Spinal cord (tissue), 10 donors: ENCODE data around the gene BLOC1S1. TPM values are rescaled to one million over a fixed set of nuclear protein-coding genes. Genes with fewer than 3 reads are reported as not detected.
A peak's percentile ranks its signal among the peaks of the same experiment; 100 is the strongest.

ENCODE experiments used
- DNase-seq, 6 donors: peaks; one replicate each; pipeline versions ENCODE4 v3.0.0 to v3.0.0-alpha.2; 2013 to 2015; ENCODE audit warnings: low spot score in 6 of 6, low read depth in 4 of 6
- H3K27ac ChIP-seq: one replicate; pipeline ENCODE4 v1.5.1; 2013; ENCODE audit warnings: low read depth, low read length, control low read depth
- H3K27me3 ChIP-seq: one replicate; pipeline ENCODE4 v1.6.1; 2013; ENCODE audit warnings: low read length; ENCODE audit not compliant: control insufficient read depth, insufficient read depth
- H3K36me3 ChIP-seq: one replicate; pipeline ENCODE4 v1.6.1; 2013; ENCODE audit warnings: low read length; ENCODE audit not compliant: control insufficient read depth, insufficient read depth
- H3K4me1 ChIP-seq: one replicate; pipeline ENCODE4 v1.6.1; 2013; ENCODE audit warnings: low read length; ENCODE audit not compliant: control insufficient read depth, insufficient read depth
- H3K4me3 ChIP-seq: one replicate; pipeline ENCODE4 v1.5.1; 2013; ENCODE audit warnings: low read depth, low read length, control low read depth
- H3K9me3 ChIP-seq: one replicate; pipeline ENCODE4 v1.6.1; 2013; ENCODE audit warnings: low read length; ENCODE audit not compliant: control insufficient read depth, insufficient read depth
- WGBS: methylation state at CpG from one replicate; pipeline ENCODE4 v1.1.5; 2013; ENCODE audit warnings: missing lambda C conversion rate; ENCODE audit not compliant: insufficient coverage; 5-methylcytosine and 5-hydroxymethylcytosine counted together
- polyA plus RNA-seq, 2 donors: library from polyadenylated mRNA; unstranded; fragments of 120-200 nt; gene quantifications; one replicate each; pipeline ENCODE4 v1.2.1, GENCODE V29; 2013; ENCODE audit not compliant: insufficient read length in 2 of 2
- total RNA-seq, 2 donors: library from RNA; depleted of rRNA in 1 of 2; stranded (reverse); fragments of 120-200 nt in 1 of 2; fragments of >200 nt in 1 of 2; gene quantifications; one replicate each; pipeline versions ENCODE4 v1.2.3 to v1.2.4, GENCODE V29; 2013 to 2014
- donor health status: healthy.

BLOC1S1 gene
- total and polyA plus RNA-seq, 4 donors = 45.7 to 187 (median 148) TPM

- Histone ChIP-seq H3K27ac (peak overlapping the region; percentile 57), H3K4me3 (peak overlapping the region; percentile 72), H3K27me3 (peaks cover 17% of the 10 kb centered on the region), H3K4me1 (peaks cover 49% of the 10 kb centered on the region), H3K36me3 (peaks cover 7% of the 10 kb centered on the region), H3K9me3 (no peaks in the 10 kb centered on the region)
- DNase-seq = peak in 1 of 6 donors; percentile 25
- WGBS = 2% methylated on average over 21 of the region's 22 CpGs
Measured at GRCh38 chr12:55707219-55707671, 8.6 kb upstream of the BLOC1S1 start.

GRCh38 chr12:55707841-55708694 is 7.8 kb upstream of the BLOC1S1 start, which contains the start of gene ITGA7:
Gene ITGA7 (minus strand): TSS chr12:55707904. CDS start chr12:55707682, 222 bp downstream.
- no peaks in the 10 kb centered on the region for H3K9me3 ChIP-seq
- peak within 1 kb of the TSS; percentile 61 for H3K27ac ChIP-seq
- WGBS = under 1% methylated on average over 24 of the region's 39 CpGs
- peaks cover 2% of the 10 kb centered on the region for H3K36me3 ChIP-seq
- peaks cover 17% of the 10 kb centered on the region for H3K27me3 ChIP-seq
- peak in 3 of 6 donors; percentile 57 to 91 (median 88) for DNase-seq
- peaks cover 48% of the 10 kb centered on the region for H3K4me1 ChIP-seq
- H3K4me3 ChIP-seq = peak within 1 kb of the TSS; percentile 72

- Histone ChIP-seq H3K27me3 (peaks cover 17% of the 10 kb centered on the region), H3K9me3 (no peaks in the 10 kb centered on the region), H3K36me3 (peaks cover 2% of the 10 kb centered on the region), H3K4me3 (no peak overlapping the region), H3K4me1 (peaks cover 42% of the 10 kb centered on the region), H3K27ac (peak overlapping the region; percentile 61)
- WGBS = no CpG with 5 or more reads among the region's 3 CpGs
- DNase-seq = no peak
Measured at GRCh38 chr12:55708695-55709233, 7.1 kb upstream of the BLOC1S1 start.

GRCh38 chr12:55711786-55712553 is 3.9 kb upstream of the BLOC1S1 start:
- DNase-seq = peak in 2 of 6 donors; percentile 62 to 86
- H3K4me3 ChIP-seq = peak overlapping the region; percentile 16
- no peaks in the 10 kb centered on the region for H3K9me3 ChIP-seq
- peaks cover 2% of the 10 kb centered on the region for H3K36me3 ChIP-seq
- peaks cover 36% of the 10 kb centered on the region for H3K4me1 ChIP-seq
- peak overlapping the region; percentile 75 for H3K27ac ChIP-seq
- WGBS = 62% methylated on average over 3 of the region's 4 CpGs
- H3K27me3 ChIP-seq = peaks cover 17% of the 10 kb centered on the region

- Histone ChIP-seq H3K4me1 (peaks cover 38% of the 10 kb centered on the region), H3K27ac (peak overlapping the region; percentile 75), H3K9me3 (no peaks in the 10 kb centered on the region), H3K4me3 (no peak overlapping the region), H3K27me3 (peaks cover 17% of the 10 kb centered on the region), H3K36me3 (no peaks in the 10 kb centered on the region)
- no peak for DNase-seq
- WGBS = 50% methylated on average over 1 of the region's 1 CpG
Measured at GRCh38 chr12:55712700-55713415, 3.0 kb upstream of the BLOC1S1 start.

GRCh38 chr12:55713721-55714120 is 2.1 kb upstream of the BLOC1S1 start:
- Histone ChIP-seq H3K27me3 (peaks cover 14% of the 10 kb centered on the region), H3K9me3 (no peaks in the 10 kb centered on the region), H3K36me3 (peaks cover 5% of the 10 kb centered on the region), H3K4me1 (peaks cover 39% of the 10 kb centered on the region), H3K4me3 (no peak overlapping the region), H3K27ac (no peak overlapping the region)
- 100% methylated on average over 1 of the region's 2 CpGs for WGBS
- no peak for DNase-seq

GRCh38 chr12:55715169-55715764 is 579 bp upstream of the BLOC1S1 start:
- Histone ChIP-seq H3K4me1 (peaks cover 53% of the 10 kb centered on the region), H3K4me3 (peak overlapping the region; percentile 94), H3K9me3 (no peaks in the 10 kb centered on the region), H3K27me3 (peaks cover 6% of the 10 kb centered on the region), H3K36me3 (peaks cover 19% of the 10 kb centered on the region), H3K27ac (peak overlapping the region; percentile 97)
- no peak for DNase-seq
- no CpG with 5 or more reads among the region's 7 CpGs for WGBS

GRCh38 chr12:55716582-55716957 is 724 bp downstream of the BLOC1S1 start:
- Histone ChIP-seq H3K4me1 (peaks cover 66% of the 10 kb centered on the region), H3K27ac (peak overlapping the region; percentile 97), H3K36me3 (peaks cover 26% of the 10 kb centered on the region), H3K9me3 (no peaks in the 10 kb centered on the region), H3K4me3 (peak overlapping the region; percentile 94), H3K27me3 (no peaks in the 10 kb centered on the region)
- DNase-seq = no peak
- WGBS = 0% methylated on average over 9 of the region's 13 CpGs
